Keratinocyte (primary cell): ENCODE measurements around the gene MTX2. TPM values are rescaled to one million over a fixed set of nuclear protein-coding genes. Genes with fewer than 3 reads are reported as not detected.

Experiments used
- DNase-seq: peaks from one replicate; pipeline ENCODE4 v3.0.0-alpha.2; 2011; ENCODE audit warnings: low read depth, missing footprints, low spot score
- FAIRE-seq: peaks from 2 replicates; lab custom pipeline; 2011; peaks lifted over from hg19 to GRCh38; lab: Jason Lieb, UNC
- H2AFZ ChIP-seq: 2 replicates; pipeline ENCODE4 v1.6.0; 2012; ENCODE audit warnings: low read length, control low read depth, inconsistent platforms; ENCODE audit not compliant: control insufficient read depth
- H3K27ac ChIP-seq: 2 replicates; pipeline ENCODE4 v1.5.1; 2011; ENCODE audit warnings: low read length; ENCODE audit not compliant: control insufficient read depth, insufficient read depth
- H3K27me3 ChIP-seq: 3 replicates; pipeline ENCODE4 v1.6.0; 2011; ENCODE audit warnings: low read length; ENCODE audit not compliant: control insufficient read depth, insufficient read depth; ENCODE audit errors: extremely low read depth
- H3K36me3 ChIP-seq, 2 experiments: 2 replicates in 1 of 2; 3 replicates in 1 of 2; pipeline ENCODE4 v1.5.1; 2011; ENCODE audit warnings: low read length in 2 of 2, mild to moderate bottlenecking in 1 of 2; ENCODE audit not compliant: control insufficient read depth in 2 of 2, insufficient read depth in 2 of 2; ENCODE audit errors: extremely low read depth in 1 of 2
- H3K4me1 ChIP-seq: 3 replicates; pipeline ENCODE4 v1.5.1; 2011; ENCODE audit warnings: low read length; ENCODE audit not compliant: control insufficient read depth, insufficient read depth; ENCODE audit errors: extremely low read depth
- H3K4me2 ChIP-seq: 3 replicates; pipeline ENCODE4 v1.6.0; 2011; ENCODE audit warnings: low read depth, low read length; ENCODE audit not compliant: control insufficient read depth, insufficient read depth; ENCODE audit errors: extremely low read depth
- H3K4me3 ChIP-seq, 3 experiments: fragments of 200-600 bp in 1 of 3; sonication (generic) in 1 of 3; 2 replicates in 2 of 3; 3 replicates in 1 of 3; pipeline ENCODE4 v1.5.1; 2011 to 2016; ENCODE audit warnings: low read length in 3 of 3, mild to moderate bottlenecking in 3 of 3, control low read depth in 2 of 3, inconsistent platforms in 1 of 3, low read depth in 1 of 3, mixed read lengths in 1 of 3, mixed run types in 1 of 3, moderate library complexity in 1 of 3; ENCODE audit not compliant: control insufficient read depth in 2 of 3, insufficient read depth in 2 of 3; ENCODE audit errors: extremely low read depth in 1 of 3
- H3K79me2 ChIP-seq: 2 replicates; pipeline ENCODE4 v1.6.0; 2012; ENCODE audit warnings: low read length; ENCODE audit not compliant: control insufficient read depth, insufficient read depth
- H3K9ac ChIP-seq: 3 replicates; pipeline ENCODE4 v1.6.0; 2011; ENCODE audit warnings: low read length; ENCODE audit not compliant: control insufficient read depth, insufficient read depth; ENCODE audit errors: extremely low read depth
- H3K9me1 ChIP-seq: 3 replicates; pipeline ENCODE4 v1.6.0; 2011; ENCODE audit warnings: low read length; ENCODE audit not compliant: control insufficient read depth, insufficient read depth; ENCODE audit errors: extremely low read depth
- H3K9me3 ChIP-seq: 2 replicates; pipeline ENCODE4 v1.5.1; 2012; ENCODE audit warnings: low read depth, low read length; ENCODE audit not compliant: control insufficient read depth
- H4K20me1 ChIP-seq: 3 replicates; pipeline ENCODE4 v1.6.0; 2011; ENCODE audit warnings: low read length; ENCODE audit not compliant: control insufficient read depth, insufficient read depth; ENCODE audit errors: extremely low read depth
- CTCF ChIP-seq, 3 experiments: IDR thresholded peaks in 1 of 3; conservative IDR thresholded peaks in 1 of 3; optimal IDR thresholded peaks in 1 of 3; 2 replicates in 2 of 3; 3 replicates in 1 of 3; pipeline versions ENCODE3 to v1.5.1; 2011; ENCODE audit warnings: low read length in 3 of 3, mild to moderate bottlenecking in 3 of 3, moderate library complexity in 2 of 3, control low read depth in 1 of 3, inconsistent platforms in 1 of 3; ENCODE audit not compliant: insufficient read depth in 2 of 3; ENCODE audit errors: extremely low read depth in 1 of 3
- EZH2 ChIP-seq: IDR thresholded peaks from one replicate; pipeline ENCODE4 v1.6.1; 2012; ENCODE audit warnings: inconsistent platforms, mild to moderate bottlenecking, low read length, moderate library complexity
- dilution Hi-C: fragments of 300-500 bp; cut with MboI; formaldehyde crosslinking; loops from one replicate; pipeline ENCODE4 v1.7.0; 2020; ENCODE audit warnings: low sequenced_read_pairs; ENCODE audit not compliant: extremely low pct_ligation_motif_present
- polyA plus RNA-seq, 5 experiments: library from polyadenylated mRNA; depleted of rRNA in 3 of 5; stranded (reverse) in 3 of 5; stranded (forward) in 1 of 5; unstranded in 1 of 5; fragments of >200 nt; gene quantifications; 1 replicate in 1 of 5; 2 replicates in 3 of 5; 3 replicates in 1 of 5; pipeline versions ENCODE4 v1.2.1 to v1.2.3, GENCODE V29; 2011 to 2012; ENCODE audit warnings: missing spikeins in 2 of 5, low read depth in 1 of 5, low replicate concordance in 1 of 5

MTX2 gene
- polyA plus RNA-seq, 1 donor (not counting 4 experiments of a cell fraction or from before 2014, with no cell fraction given): 60.3 TPM

- H2AFZ ChIP-seq: no peak overlapping the region
- H4K20me1 ChIP-seq: no peaks in the 10 kb centered on the region
- H3K4me2 ChIP-seq: no peak overlapping the region
- no peak overlapping the region for H3K4me3 ChIP-seq
- H3K36me3 ChIP-seq: peaks cover 0 to 3% of the 10 kb centered on the region in 2 experiments
- FAIRE-seq (no peak), DNase-seq (no peak)
- H3K9ac ChIP-seq: no peak overlapping the region
- H3K9me3 ChIP-seq: no peaks in the 10 kb centered on the region
- H3K9me1 ChIP-seq: no peaks in the 10 kb centered on the region
- H3K27ac ChIP-seq: no peak overlapping the region
- dilution Hi-C loops: no loop called here
- H3K4me1 ChIP-seq: no peaks in the 10 kb centered on the region
- no peaks in the 10 kb centered on the region for H3K27me3 ChIP-seq
- TF ChIP-seq CTCF (optimal IDR thresholded peaks at IDR 0.05 in 1 of 3, IDR thresholded peaks at IDR 0.05 in 1 of 3, conservative IDR thresholded peaks at IDR 0.05 in 1 of 3; ENCODE audit: extremely low read depth in 1 of 3, insufficient read depth in 2 of 3, low read length in 3 of 3) (no peak), EZH2 (no peak)
- H3K79me2 ChIP-seq: no peaks in the 10 kb centered on the region
Observed at GRCh38 chr2:176334729-176335128, 65.5 kb downstream of the MTX2 start.

- Histone ChIP-seq H3K9me1 (no peaks in the 10 kb centered on the region), H3K4me3 (no peak overlapping the region), H3K79me2 (no peaks in the 10 kb centered on the region), H3K27me3 (no peaks in the 10 kb centered on the region), H3K4me1 (no peaks in the 10 kb centered on the region), H3K9me3 (no peaks in the 10 kb centered on the region), H3K9ac (no peak overlapping the region), H3K4me2 (no peak overlapping the region), H3K27ac (no peak overlapping the region), H3K36me3 (peaks cover 0 to 3% of the 10 kb centered on the region in 2 experiments), H4K20me1 (no peaks in the 10 kb centered on the region), H2AFZ (no peak overlapping the region)
- TF ChIP-seq CTCF (optimal IDR thresholded peaks at IDR 0.05 in 1 of 3, IDR thresholded peaks at IDR 0.05 in 1 of 3, conservative IDR thresholded peaks at IDR 0.05 in 1 of 3; ENCODE audit: extremely low read depth in 1 of 3, insufficient read depth in 2 of 3, low read length in 3 of 3): no peak
- TF ChIP-seq EZH2: no peak
- dilution Hi-C loops: no loop called here
- no peak for FAIRE-seq
- no peak for DNase-seq
Observed at GRCh38 chr2:176338395-176338794, 69.2 kb downstream of the MTX2 start.
